Tibial artery (tissue), 4 donors: ENCODE results near the gene ANO7.

Experiments used
- DNase-seq, 2 donors: peaks; one replicate each; pipeline ENCODE4 v3.0.0-alpha.2; 2019
- H3K27ac ChIP-seq, 2 donors: fragments of 200-600 bp; sonication (generic) in 1 of 2; 1 replicate in 1 of 2; 2 replicates in 1 of 2; pipeline ENCODE4 v1.5.1; 2018 to 2019; ENCODE audit warnings: mild to moderate bottlenecking in 1 of 2
- H3K27me3 ChIP-seq, 2 donors: fragments of 200-600 bp; sonication (generic) in 1 of 2; one replicate each; pipeline versions ENCODE4 v1.5.1 to v1.6.0; 2016 to 2019
- H3K36me3 ChIP-seq, 3 donors: fragments of 200-600 bp; sonication (generic) in 2 of 3; one replicate each; pipeline ENCODE4 v1.5.1; 2016 to 2019; ENCODE audit warnings: mild to moderate bottlenecking in 2 of 3
- H3K4me1 ChIP-seq, 4 donors: fragments of 200-600 bp; sonication (generic) in 2 of 4; 1 replicate in 3 of 4; 2 replicates in 1 of 4; pipeline ENCODE4 v1.5.1; 2016 to 2019
- H3K4me3 ChIP-seq, 2 donors: fragments of 200-600 bp; sonication (generic) in 1 of 2; 1 replicate in 1 of 2; 2 replicates in 1 of 2; pipeline ENCODE4 v1.5.1; 2018 to 2019; ENCODE audit warnings: mild to moderate bottlenecking in 2 of 2
- H3K9me3 ChIP-seq, 3 donors: fragments of 200-600 bp; sonication (generic) in 1 of 3; one replicate each; pipeline ENCODE4 v1.5.1; 2016 to 2019
- CTCF ChIP-seq, 2 experiments: fragments of 200-600 bp in 1 of 2; fragments of 450-650 bp in 1 of 2; IDR thresholded peaks; one replicate each; pipeline ENCODE4 v1.5.1; 2017 to 2019; ENCODE audit warnings: antibody characterized with exemption in 2 of 2, mild to moderate bottlenecking in 1 of 2, moderate library complexity in 1 of 2
- intact Hi-C: fragments of 100-400 bp; cut with DNase I; formaldehyde crosslinking; loops from one replicate; pipeline ENCODE4 v1.15.0; 2023; ENCODE audit warnings: low total_unique reads

The ANO7 gene

GRCh38 chr2:241215421-241215820 lies 26.9 kb downstream of the ANO7 start:
- intact Hi-C loops = loop anchor here (10.0 kb wide), 1 partner anchor 111 kb away; the partner anchor contains the start of gene MTERF4
- no peak for TF ChIP-seq CTCF (IDR thresholded peaks at IDR 0.05)
- no peak for DNase-seq
- Histone ChIP-seq H3K27ac (no peak overlapping the region), H3K4me3 (no peak overlapping the region), H3K36me3 (no peaks in the 10 kb centered on the region), H3K27me3 (no peaks in the 10 kb centered on the region), H3K4me1 (peaks cover 0 to 17% (median 13%) of the 10 kb centered on the region in 4 donors), H3K9me3 (no peaks in the 10 kb centered on the region)

- Histone ChIP-seq H3K27me3 (no peaks in the 10 kb centered on the region), H3K4me3 (no peak overlapping the region), H3K9me3 (no peaks in the 10 kb centered on the region), H3K27ac (no peak overlapping the region), H3K4me1 (peaks cover 0 to 17% (median 13%) of the 10 kb centered on the region in 4 donors), H3K36me3 (no peaks in the 10 kb centered on the region)
- DNase-seq = no peak
- no peak for TF ChIP-seq CTCF (IDR thresholded peaks at IDR 0.05)
- intact Hi-C loops = loop anchor here (10.0 kb wide), 1 partner anchor 111 kb away; the partner anchor contains the start of gene MTERF4
These were observed 27.8 kb downstream of the ANO7 start for GRCh38 chr2:241216211-241216761.

GRCh38 chr2:241217320-241218031 lies 29.0 kb downstream of the ANO7 start:
- peak; percentile 67 to 79 for DNase-seq
- H3K36me3 ChIP-seq = no peaks in the 10 kb centered on the region
- intact Hi-C loops = loop anchor here (10.0 kb wide), 1 partner anchor 113 kb away; the partner anchor contains the start of gene MTERF4
- H3K27ac ChIP-seq = peak overlapping the region; percentile 65 to 80
- H3K4me3 ChIP-seq = peak overlapping the region; percentile 46 to 56
- no peaks in the 10 kb centered on the region for H3K27me3 ChIP-seq
- H3K4me1 ChIP-seq = peaks cover 0 to 17% (median 13%) of the 10 kb centered on the region in 4 donors
- H3K9me3 ChIP-seq = no peaks in the 10 kb centered on the region
- TF ChIP-seq CTCF (IDR thresholded peaks at IDR 0.05) = peak in 1 of 2 experiments; percentile 13

DNA sequence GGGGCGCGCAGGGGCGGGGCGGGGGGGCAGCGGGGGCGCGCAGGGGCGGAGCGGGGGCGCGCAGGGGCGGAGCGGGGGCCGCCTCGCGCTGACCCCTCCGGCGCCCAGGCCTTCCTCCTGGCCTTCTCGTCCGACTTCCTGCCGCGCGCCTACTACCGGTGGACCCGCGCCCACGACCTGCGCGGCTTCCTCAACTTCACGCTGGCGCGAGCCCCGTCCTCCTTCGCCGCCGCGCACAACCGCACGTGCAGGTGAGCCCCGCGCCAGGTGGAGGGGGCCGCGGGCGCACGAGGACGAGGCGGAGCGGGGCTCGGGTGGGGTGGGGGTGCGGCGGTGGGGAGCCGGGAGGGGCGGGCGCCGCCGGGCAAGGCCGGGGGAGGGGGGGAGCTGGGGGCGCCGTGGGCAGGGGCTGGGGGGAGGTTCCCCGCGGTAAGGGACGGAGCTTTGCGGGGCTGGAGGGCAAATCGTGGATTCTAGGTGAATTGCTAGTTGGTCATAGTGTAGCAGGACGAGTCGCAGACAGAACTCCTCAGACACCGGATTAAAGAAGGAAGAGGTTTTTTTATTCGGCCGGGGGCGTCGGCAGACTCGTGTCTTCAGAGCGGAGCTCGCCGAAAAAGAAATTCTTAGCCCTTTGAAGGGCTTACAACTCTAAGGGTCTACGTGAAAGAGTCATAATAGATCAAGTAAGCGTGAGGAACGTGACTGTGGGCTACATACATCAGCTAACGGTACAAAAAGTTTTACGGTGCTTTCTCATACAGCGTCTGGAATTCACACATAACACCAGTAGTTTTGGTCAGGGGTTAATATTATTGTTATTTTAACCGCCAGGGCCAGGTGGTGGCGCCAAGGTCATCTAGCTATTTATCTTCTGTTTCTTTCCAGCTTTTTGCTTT lies 29.9 kb downstream of the ANO7 start:
- intact Hi-C loops = loop anchor here (10.0 kb wide), 1 partner anchor 114 kb away; the partner anchor contains the start of gene MTERF4

More for the DNA sequence above, 29.9 kb downstream of the ANO7 start:
- Histone ChIP-seq H3K4me1 (peaks cover 0 to 17% (median 13%) of the 10 kb centered on the region in 4 donors), H3K9me3 (no peaks in the 10 kb centered on the region), H3K27ac (peak overlapping the region in 1 of 2 donors; percentile 48), H3K36me3 (no peaks in the 10 kb centered on the region), H3K4me3 (peak overlapping the region; percentile 57 to 64), H3K27me3 (no peaks in the 10 kb centered on the region)
- TF ChIP-seq CTCF (IDR thresholded peaks at IDR 0.05) = peak in 1 of 2 experiments; percentile 8
- no peak for DNase-seq
